K562 (cell line): Measurements from ENCODE around the gene NTM. TPM values are rescaled to one million over a fixed set of nuclear protein-coding genes. Genes with fewer than 3 reads are reported as not detected.

Source experiments
- ATAC-seq: fragments of 200-7000 bp; cut with Tn5 transposase; 3 replicates; pipeline ENCODE4 v1.9.1; 2020; ENCODE audit warnings: moderate library complexity
- BruUV-seq: library from RNA; stranded (reverse); fragments of 400-500 nt; replicated peaks from 2 replicates; lab custom pipeline; 2021; lab: Mats Ljungman, UMichigan
- CTCF ChIA-PET: fragments of 300-600 bp; formaldehyde crosslinking; extraction: SDS; loops from one replicate; lab custom pipeline; 2021; ENCODE audit warnings: low intra/inter-chr PET ratio; lab: Yijun Ruan, JAX
- POLR2A ChIA-PET: fragments of 300-600, 350-650 bp; sonication (Branson Sonifier 250); formaldehyde crosslinking; extraction: SDS; loops from one replicate; lab custom pipeline; 2021; ENCODE audit warnings: antibody characterized with exemption, inconsistent platforms; lab: Yijun Ruan, JAX
- DNase-seq, 4 experiments: peaks; one replicate each; pipeline versions ENCODE4 v3.0.0 to v3.0.0-alpha.2; 2011 to 2018; ENCODE audit warnings: low spot score in 3 of 4, mixed read lengths in 3 of 4; ENCODE audit errors: extremely low read depth in 1 of 4
- FAIRE-seq: peaks from 2 replicates; lab custom pipeline; 2011; peaks lifted over from hg19 to GRCh38; lab: Jason Lieb, UNC
- H2AFZ ChIP-seq: 2 replicates; pipeline ENCODE4 v1.6.0; 2011; ENCODE audit warnings: low read depth, low read length, control low read depth, inconsistent platforms
- H3K27ac ChIP-seq: fragments of 200-600 bp; 3 replicates; pipeline ENCODE4 v1.8.0; 2011; ENCODE audit warnings: low read depth, mild to moderate bottlenecking, control low read depth, inconsistent platforms, low read length, moderate library complexity, mixed read lengths; ENCODE audit errors: extremely low read depth
- H3K27me3 ChIP-seq, 2 experiments: fragments of 300-600 bp in 1 of 2; 2 replicates in 1 of 2; 3 replicates in 1 of 2; pipeline versions ENCODE4 v1.6.0 to v1.8.0; 2011; ENCODE audit warnings: inconsistent platforms in 2 of 2, low read length in 2 of 2, mild to moderate bottlenecking in 1 of 2, mixed read lengths in 1 of 2, moderate library complexity in 1 of 2; ENCODE audit not compliant: control insufficient read depth in 2 of 2, insufficient read depth in 2 of 2
- H3K36me3 ChIP-seq: fragments of 300-600 bp; 3 replicates; pipeline ENCODE4 v1.8.0; 2011; ENCODE audit warnings: mild to moderate bottlenecking, low read length, inconsistent platforms; ENCODE audit not compliant: control insufficient read depth, insufficient read depth
- H3K4me1 ChIP-seq, 2 experiments: fragments of 200-600 bp in 1 of 2; replicated peaks in 1 of 2; 2 replicates in 1 of 2; 3 replicates in 1 of 2; pipeline versions ENCODE4 v1.5.1 to v1.8.0; 2011; ENCODE audit warnings: inconsistent platforms in 2 of 2, low read length in 2 of 2, mild to moderate bottlenecking in 1 of 2, mixed read lengths in 1 of 2, moderate library complexity in 1 of 2; ENCODE audit not compliant: control insufficient read depth in 2 of 2, insufficient read depth in 2 of 2
- H3K4me2 ChIP-seq: 2 replicates; pipeline ENCODE4 v1.6.1; 2011; ENCODE audit warnings: low read length, control low read depth, inconsistent platforms, mixed read lengths; ENCODE audit not compliant: insufficient read depth
- H3K4me3 ChIP-seq: fragments of 200-600 bp; sonication (generic), shearing (Covaris generic); 2 replicates; pipeline ENCODE4 v1.5.1; 2016; ENCODE audit warnings: control low read depth, inconsistent platforms
- H3K79me2 ChIP-seq: fragments of 200-600 bp; 3 replicates; pipeline ENCODE4 v1.8.0; 2011; ENCODE audit warnings: low read length, inconsistent platforms; ENCODE audit not compliant: control insufficient read depth, insufficient read depth
- H3K9ac ChIP-seq, 2 experiments: 2 replicates each; pipeline versions ENCODE4 v1.6.0 to v1.6.1; 2011; ENCODE audit warnings: low read depth in 2 of 2, low read length in 2 of 2, control low read depth in 1 of 2, inconsistent platforms in 1 of 2, mild to moderate bottlenecking in 1 of 2, mixed read lengths in 1 of 2; ENCODE audit not compliant: insufficient read depth in 1 of 2
- H3K9me1 ChIP-seq: one replicate; pipeline ENCODE4 v1.6.0; 2011; ENCODE audit warnings: inconsistent platforms, mild to moderate bottlenecking, low read length, moderate library complexity; ENCODE audit not compliant: control insufficient read depth, insufficient read depth
- H3K9me3 ChIP-seq: replicated peaks from 2 replicates; pipeline ENCODE4 v1.5.1; 2011; ENCODE audit warnings: low read depth, low read length, inconsistent platforms; ENCODE audit not compliant: control insufficient read depth, insufficient read depth
- H4K20me1 ChIP-seq: replicated peaks from 2 replicates; pipeline ENCODE4 v1.6.1; 2011; ENCODE audit warnings: low read length, inconsistent platforms, mixed read lengths; ENCODE audit not compliant: control insufficient read depth, insufficient read depth
- ATF6 ChIP-seq: sonication (generic); formaldehyde crosslinking; IDR thresholded peaks from 2 replicates; pipeline ENCODE4 v1.4.0; 2020; ENCODE audit warnings: mild to moderate bottlenecking, missing genetic modification reagents
- BCOR ChIP-seq: fragments of 450-650 bp; IDR thresholded peaks from 2 replicates; pipeline ENCODE4 v1.6.1; 2016
- CHD4 ChIP-seq: fragments of 200-600 bp; sonication (generic); IDR thresholded peaks from 3 replicates; pipeline ENCODE4 v1.6.1; 2012; ENCODE audit warnings: low read depth, mild to moderate bottlenecking, mixed read lengths, low read length, inconsistent platforms; ENCODE audit not compliant: insufficient read depth, insufficient replicate concordance, poor library complexity, severe bottlenecking
- FOS ChIP-seq: IDR thresholded peaks from 3 replicates; pipeline ENCODE4 v1.6.1; 2011; ENCODE audit not compliant: insufficient read length; ENCODE audit errors: extremely low read depth
- MED1 ChIP-seq: sonication (generic); formaldehyde crosslinking; IDR thresholded peaks from 2 replicates; pipeline ENCODE4 v1.8.1; 2023; ENCODE audit warnings: missing genetic modification reagents, borderline replicate concordance
- SRSF3 ChIP-seq: fragments of 200-400 bp; formaldehyde crosslinking; IDR thresholded peaks from 2 replicates; pipeline ENCODE4 v1.6.1; 2016; ENCODE audit warnings: mild to moderate bottlenecking, low read length, moderate library complexity; ENCODE audit not compliant: insufficient read depth
- STAT5B ChIP-seq: fragments of 250-450 bp; sonication (Bioruptor Pico); IDR thresholded peaks from 2 replicates; pipeline ENCODE4 v1.8.0; 2021; ENCODE audit warnings: mild to moderate bottlenecking, inconsistent platforms
- TCFL5 ChIP-seq: fragments of 250-450 bp; sonication (Bioruptor Pico); conservative IDR thresholded peaks from 2 replicates; pipeline ENCODE4 v1.6.1; 2021; ENCODE audit warnings: mild to moderate bottlenecking, moderate library complexity, matching md5 sums
- TEAD1 ChIP-seq, 2 experiments: fragments of 450-650 bp in 1 of 2; sonication (generic) in 1 of 2; formaldehyde crosslinking; IDR thresholded peaks; 2 replicates each; pipeline versions ENCODE4 v1.4.0 to v1.8.0; 2020 to 2022; ENCODE audit warnings: mild to moderate bottlenecking in 2 of 2, missing genetic modification reagents in 1 of 2
- ZNF184 ChIP-seq: sonication (generic); formaldehyde crosslinking; IDR thresholded peaks from 2 replicates; pipeline ENCODE4 v1.5.0; 2020; ENCODE audit warnings: missing genetic modification reagents
- ZNF766 ChIP-seq: fragments of 200-800 bp; sonication (Bioruptor generic); conservative IDR thresholded peaks from 2 replicates; pipeline ENCODE4 v1.6.1; 2016; ENCODE audit warnings: missing genetic modification characterization, missing compliant biosample characterization
- WGBS: fragments of 100-300 bp; shearing (Covaris generic); methylation state at CpG from one replicate; pipeline ENCODE4 v1.1.6; 2016; ENCODE audit warnings: low coverage, mixed read lengths; ENCODE audit not compliant: insufficient coverage; ENCODE audit errors: missing lambda C conversion rate; 5-methylcytosine and 5-hydroxymethylcytosine counted together
- in situ Hi-C: fragments of 300-500 bp; cut with MboI; formaldehyde crosslinking; loops from 4 replicates; pipeline ENCODE4 v1.15.0; 2018; ENCODE audit warnings: inconsistent platforms, mixed read lengths
- intact Hi-C: fragments of 100-400 bp; cut with micrococcal nuclease; formaldehyde crosslinking; loops from 2 replicates; pipeline ENCODE4 v1.14.2; 2022
- polyA plus RNA-seq, 8 experiments: library from polyadenylated mRNA; depleted of rRNA in 4 of 8; stranded (reverse) in 5 of 8; unstranded in 3 of 8; fragments of >200 nt; fragmentation: Nextera tagmentation in 2 of 8; fragmentation: Illumina TruSeq in 1 of 8; extraction: Ambion mirVana in 2 of 8; extraction: Trizol in 1 of 8; gene quantifications; 2 replicates each; pipeline versions ENCODE4 v1.2.1 to v1.2.3, GENCODE V29; 2011 to 2014; ENCODE audit warnings: inconsistent platforms in 1 of 8, missing spikeins in 1 of 8
- total RNA-seq, 7 experiments: library from RNA; depleted of rRNA in 6 of 7; stranded (reverse); fragments of >200 nt in 6 of 7; fragmentation: Illumina TruSeq in 2 of 7; extraction: Trizol in 2 of 7; gene quantifications; 2 replicates each; pipeline versions ENCODE4 v1.2.1 to v1.2.3, GENCODE V29; 2011 to 2021; ENCODE audit warnings: low replicate concordance in 1 of 7
- TF ChIP-seq, protein P1 (sequence below): sonication (generic); formaldehyde crosslinking; IDR thresholded peaks from 2 replicates; pipeline ENCODE4 v1.8.0; 2022; ENCODE audit warnings: mild to moderate bottlenecking, missing genetic modification reagents
- TF ChIP-seq, protein P2 (sequence below): fragments of 450-650 bp; IDR thresholded peaks from 2 replicates; pipeline ENCODE4 v1.6.1; 2016; ENCODE audit warnings: antibody characterized with exemption
- TF ChIP-seq, protein P3 (sequence below): sonication (generic); formaldehyde crosslinking; IDR thresholded peaks from 2 replicates; pipeline ENCODE4 v1.8.1; 2023; ENCODE audit warnings: mild to moderate bottlenecking, missing genetic modification reagents

NTM gene
- total and polyA plus RNA-seq, 9 of the 15 experiments (the other 6 are each of a cell fraction or from before 2014, with no cell fraction given) = not detected

- ChIA-PET POLR2A (no interaction called here), CTCF (no interaction called here)
- TF ChIP-seq ZNF184 (CRISPR knock-in tag) = no peak
- TF ChIP-seq, protein P1, sequence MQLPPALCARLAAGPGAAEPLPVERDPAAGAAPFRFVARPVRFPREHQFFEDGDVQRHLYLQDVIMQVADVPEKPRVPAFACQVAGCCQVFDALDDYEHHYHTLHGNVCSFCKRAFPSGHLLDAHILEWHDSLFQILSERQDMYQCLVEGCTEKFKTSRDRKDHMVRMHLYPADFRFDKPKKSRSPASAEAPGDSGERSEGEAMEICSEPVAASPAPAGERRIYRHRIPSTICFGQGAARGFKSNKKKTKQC (CRISPR knock-in tag) = no peak
- no peak for TF ChIP-seq BCOR
- no peak for TF ChIP-seq TEAD1 (CRISPR knock-in tag; IDR thresholded peaks at IDR 0.05)
- no peak for TF ChIP-seq STAT5B (CRISPR knock-in tag)
- TF ChIP-seq ZNF766 (CRISPR knock-in tag) = no peak
- no peak for TF ChIP-seq TCFL5 (CRISPR knock-in tag)
- no peak for TF ChIP-seq MED1 (CRISPR knock-in tag)
- TF ChIP-seq, protein P2, sequence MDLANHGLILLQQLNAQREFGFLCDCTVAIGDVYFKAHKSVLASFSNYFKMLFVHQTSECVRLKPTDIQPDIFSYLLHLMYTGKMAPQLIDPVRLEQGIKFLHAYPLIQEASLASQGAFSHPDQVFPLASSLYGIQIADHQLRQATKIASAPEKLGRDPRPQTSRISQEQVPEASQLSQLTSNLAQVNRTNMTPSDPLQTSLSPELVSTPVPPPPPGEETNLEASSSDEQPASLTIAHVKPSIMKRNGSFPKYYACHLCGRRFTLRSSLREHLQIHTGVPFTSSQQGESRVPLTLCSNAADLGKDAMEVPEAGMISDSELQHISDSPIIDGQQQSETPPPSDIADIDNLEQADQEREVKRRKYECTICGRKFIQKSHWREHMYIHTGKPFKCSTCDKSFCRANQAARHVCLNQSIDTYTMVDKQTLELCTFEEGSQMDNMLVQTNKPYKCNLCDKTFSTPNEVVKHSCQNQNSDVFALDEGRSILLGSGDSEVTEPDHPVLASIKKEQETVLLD = no peak
- TF ChIP-seq ATF6 (CRISPR knock-in tag) = no peak
- no peak for TF ChIP-seq CHD4
- no peak for TF ChIP-seq SRSF3
- TF ChIP-seq FOS = no peak
- TF ChIP-seq, protein P3, sequence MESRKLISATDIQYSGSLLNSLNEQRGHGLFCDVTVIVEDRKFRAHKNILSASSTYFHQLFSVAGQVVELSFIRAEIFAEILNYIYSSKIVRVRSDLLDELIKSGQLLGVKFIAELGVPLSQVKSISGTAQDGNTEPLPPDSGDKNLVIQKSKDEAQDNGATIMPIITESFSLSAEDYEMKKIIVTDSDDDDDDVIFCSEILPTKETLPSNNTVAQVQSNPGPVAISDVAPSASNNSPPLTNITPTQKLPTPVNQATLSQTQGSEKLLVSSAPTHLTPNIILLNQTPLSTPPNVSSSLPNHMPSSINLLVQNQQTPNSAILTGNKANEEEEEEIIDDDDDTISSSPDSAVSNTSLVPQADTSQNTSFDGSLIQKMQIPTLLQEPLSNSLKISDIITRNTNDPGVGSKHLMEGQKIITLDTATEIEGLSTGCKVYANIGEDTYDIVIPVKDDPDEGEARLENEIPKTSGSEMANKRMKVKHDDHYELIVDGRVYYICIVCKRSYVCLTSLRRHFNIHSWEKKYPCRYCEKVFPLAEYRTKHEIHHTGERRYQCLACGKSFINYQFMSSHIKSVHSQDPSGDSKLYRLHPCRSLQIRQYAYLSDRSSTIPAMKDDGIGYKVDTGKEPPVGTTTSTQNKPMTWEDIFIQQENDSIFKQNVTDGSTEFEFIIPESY (CRISPR knock-in tag) = no peak
- in situ Hi-C loops (no loop called here), intact Hi-C loops (no loop called here)
- no peaks in the 10 kb centered on the region for H3K9me3 ChIP-seq
- H3K27ac ChIP-seq = no peak overlapping the region
- 0% methylated on average over 4 of the region's 4 CpGs for WGBS
- DNase-seq = no peak
- H3K79me2 ChIP-seq = no peaks in the 10 kb centered on the region
- no peak for ATAC-seq
- H4K20me1 ChIP-seq = no peaks in the 10 kb centered on the region
- no peaks in the 10 kb centered on the region for H3K4me1 ChIP-seq
- H3K27me3 ChIP-seq = no peaks in the 10 kb centered on the region
- no peak overlapping the region for H2AFZ ChIP-seq
- no peaks in the 10 kb centered on the region for H3K36me3 ChIP-seq
- no peak for FAIRE-seq
- no peaks in the 10 kb centered on the region for H3K9me1 ChIP-seq
- BruUV-seq = no TSS peak
- no peak overlapping the region for H3K9ac ChIP-seq
- H3K4me2 ChIP-seq = no peak overlapping the region
- no peak overlapping the region for H3K4me3 ChIP-seq
These were observed 542.9 kb downstream of the NTM start for GRCh38 chr11:131913267-131913666.
